Kidney (tissue), 14 donors: ENCODE data around the gene SERPINB5. TPM values are rescaled to one million over a fixed set of nuclear protein-coding genes. Genes with fewer than 3 reads are reported as not detected.

Source experiments
- DNase-seq, 5 donors: peaks; one replicate each; pipeline ENCODE4 v3.0.0-alpha.2; 2013 to 2020
- FAIRE-seq: peaks from 2 replicates; lab custom pipeline; 2012; peaks lifted over from hg19 to GRCh38; lab: Jason Lieb, UNC
- H3K27ac ChIP-seq, 2 donors: one replicate each; pipeline ENCODE4 v1.7.0; 2013; ENCODE audit warnings: low read depth in 2 of 2, low read length in 2 of 2, inconsistent platforms in 1 of 2
- H3K27me3 ChIP-seq: one replicate; pipeline ENCODE4 v1.7.1; 2013; ENCODE audit warnings: low read length, inconsistent platforms; ENCODE audit not compliant: control insufficient read depth, insufficient read depth
- H3K36me3 ChIP-seq, 3 donors: one replicate each; pipeline versions ENCODE4 v1.7.0 to v1.7.1; 2013; ENCODE audit warnings: low read length in 3 of 3, control low read depth in 1 of 3, inconsistent platforms in 1 of 3; ENCODE audit not compliant: insufficient read depth in 3 of 3, control insufficient read depth in 2 of 3
- H3K4me1 ChIP-seq, 3 donors: one replicate each; pipeline versions ENCODE4 v1.7.0 to v1.7.1; 2013; ENCODE audit warnings: low read length in 3 of 3, inconsistent platforms in 1 of 3, low read depth in 1 of 3; ENCODE audit not compliant: control insufficient read depth in 2 of 3, insufficient read depth in 2 of 3
- H3K4me3 ChIP-seq, 3 donors: one replicate each; pipeline versions ENCODE4 v1.7.0 to v1.8.1; 2013; ENCODE audit warnings: low read length in 3 of 3, control low read depth in 1 of 3, inconsistent platforms in 1 of 3
- H3K9ac ChIP-seq, 3 donors: one replicate each; pipeline versions ENCODE4 v1.7.0 to v1.7.1; 2013; ENCODE audit warnings: low read length in 3 of 3, control low read depth in 1 of 3, inconsistent platforms in 1 of 3
- H3K9me3 ChIP-seq, 3 donors: one replicate each; pipeline versions ENCODE4 v1.7.0 to v1.7.1; 2013; ENCODE audit warnings: low read length in 3 of 3, control low read depth in 1 of 3, inconsistent platforms in 1 of 3; ENCODE audit not compliant: control insufficient read depth in 2 of 3, insufficient read depth in 1 of 3
- intact Hi-C: fragments of 100-400 bp; cut with DNase I; formaldehyde crosslinking; loops from one replicate; pipeline ENCODE4 v1.11.1; 2022
- polyA plus RNA-seq: library from polyadenylated mRNA; stranded (reverse); fragments of 350-450 nt; fragmentation: Illumina TruSeq; extraction: RNeasy Lipid Tissue Mini Kit (QIAGEN cat#74804); gene quantifications from one replicate; pipeline ENCODE4 v1.2.3, GENCODE V29; 2014; ENCODE audit warnings: low read depth, low replicate concordance; ENCODE audit not compliant: insufficient read depth
- total RNA-seq: library from RNA; stranded (reverse); fragmentation: NEBNext Ultra II Directional; extraction: Animal tissue kit (Norgen Biotek cat#: 25700); gene quantifications from one replicate; pipeline ENCODE4 v1.2.1, GENCODE V29; 2021
- TF ChIP-seq, protein P1 (sequence below): IDR thresholded peaks from 3 replicates; pipeline ENCODE4 v1.5.1; 2012; ENCODE audit warnings: mild to moderate bottlenecking, moderate library complexity, borderline replicate concordance; ENCODE audit not compliant: insufficient read depth; ENCODE audit errors: extremely low read depth
- donor health status: control.
- donor health status: control.
- donor health status: control.
- donor health status: control.
- donor health status: control.
- donor health status: DM: yes; HTN: yes; CAD: no.
- donor health status: Normal renal cell carcinoma (clear cell type).

The SERPINB5 gene
- total and polyA plus RNA-seq, 2 donors from 2014 or later: not detected

- no peaks in the 10 kb centered on the region for H3K4me1 ChIP-seq
- FAIRE-seq (no peak), DNase-seq (peak in 2 of 5 donors; percentile 10 to 32)
- no peak overlapping the region for H3K9ac ChIP-seq
- no peaks in the 10 kb centered on the region for H3K9me3 ChIP-seq
- intact Hi-C loops: no loop called here
- TF ChIP-seq, protein P1, sequence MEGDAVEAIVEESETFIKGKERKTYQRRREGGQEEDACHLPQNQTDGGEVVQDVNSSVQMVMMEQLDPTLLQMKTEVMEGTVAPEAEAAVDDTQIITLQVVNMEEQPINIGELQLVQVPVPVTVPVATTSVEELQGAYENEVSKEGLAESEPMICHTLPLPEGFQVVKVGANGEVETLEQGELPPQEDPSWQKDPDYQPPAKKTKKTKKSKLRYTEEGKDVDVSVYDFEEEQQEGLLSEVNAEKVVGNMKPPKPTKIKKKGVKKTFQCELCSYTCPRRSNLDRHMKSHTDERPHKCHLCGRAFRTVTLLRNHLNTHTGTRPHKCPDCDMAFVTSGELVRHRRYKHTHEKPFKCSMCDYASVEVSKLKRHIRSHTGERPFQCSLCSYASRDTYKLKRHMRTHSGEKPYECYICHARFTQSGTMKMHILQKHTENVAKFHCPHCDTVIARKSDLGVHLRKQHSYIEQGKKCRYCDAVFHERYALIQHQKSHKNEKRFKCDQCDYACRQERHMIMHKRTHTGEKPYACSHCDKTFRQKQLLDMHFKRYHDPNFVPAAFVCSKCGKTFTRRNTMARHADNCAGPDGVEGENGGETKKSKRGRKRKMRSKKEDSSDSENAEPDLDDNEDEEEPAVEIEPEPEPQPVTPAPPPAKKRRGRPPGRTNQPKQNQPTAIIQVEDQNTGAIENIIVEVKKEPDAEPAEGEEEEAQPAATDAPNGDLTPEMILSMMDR: no peak
- H3K36me3 ChIP-seq: no peaks in the 10 kb centered on the region
- H3K27me3 ChIP-seq: no peaks in the 10 kb centered on the region
- no peak overlapping the region for H3K27ac ChIP-seq
- no peak overlapping the region for H3K4me3 ChIP-seq
Observed at GRCh38 chr18:63553081-63553480, 76.3 kb downstream of the SERPINB5 start.

Other genes with a start within 250 kb of the SERPINB5 start
- 39.2 TPM for gene BCL2, start 157.2 kb upstream of the SERPINB5 start, total RNA-seq
- gene BCL2, start 157.2 kb upstream of the SERPINB5 start, polyA plus RNA-seq: 6.0 TPM
- 73.5 TPM for gene KDSR, start 109.8 kb upstream of the SERPINB5 start, total RNA-seq
- 22.5 TPM for gene KDSR, start 109.8 kb upstream of the SERPINB5 start, polyA plus RNA-seq
- gene VPS4B, start 54.5 kb upstream of the SERPINB5 start, total RNA-seq: 63.7 TPM
- 15.7 TPM for gene VPS4B, start 54.5 kb upstream of the SERPINB5 start, polyA plus RNA-seq
- gene SERPINB12, start 65.4 kb downstream of the SERPINB5 start, total RNA-seq: not detected
- gene SERPINB12, start 65.4 kb downstream of the SERPINB5 start, polyA plus RNA-seq: not detected
- not detected for gene SERPINB13, start 110.4 kb downstream of the SERPINB5 start, total RNA-seq
- not detected for gene SERPINB13, start 110.4 kb downstream of the SERPINB5 start, polyA plus RNA-seq
- not detected for gene SERPINB4, start 167.3 kb downstream of the SERPINB5 start, total RNA-seq
- gene SERPINB4, start 167.3 kb downstream of the SERPINB5 start, polyA plus RNA-seq: not detected
- gene SERPINB3, start 184.9 kb downstream of the SERPINB5 start, total RNA-seq: not detected
- 0.37 TPM for gene SERPINB3, start 184.9 kb downstream of the SERPINB5 start, polyA plus RNA-seq
- not detected for gene SERPINB11, start 226.0 kb downstream of the SERPINB5 start, total RNA-seq
- gene SERPINB11, start 226.0 kb downstream of the SERPINB5 start, polyA plus RNA-seq: not detected